SK-N-SH (cell line): ENCODE measurements around the gene XPA. TPM values are rescaled to one million over a fixed set of nuclear protein-coding genes. Genes with fewer than 3 reads are reported as not detected.
A peak's percentile ranks its signal among the peaks of the same experiment; 100 is the strongest.
"Not testable (repeated sequence)": the region's sequence is repeated elsewhere in the genome, so short reads cannot be mapped to it uniquely, and the experiment has no call there.

ENCODE experiments used
- CTCF ChIA-PET: fragments of 300-600, 350-600 bp; formaldehyde crosslinking; extraction: SDS; loops from one replicate; lab custom pipeline; 2021; lab: Yijun Ruan, JAX
- POLR2A ChIA-PET: fragments of 350-600 bp; sonication (Branson Sonifier 250); formaldehyde crosslinking; extraction: SDS; loops from one replicate; lab custom pipeline; 2020; ENCODE audit warnings: antibody characterized with exemption, inconsistent platforms; lab: Yijun Ruan, JAX
- DNase-seq: peaks from one replicate; pipeline ENCODE4 v3.0.0; 2012
- H2AFZ ChIP-seq: fragments of 200-600 bp; sonication (generic); 2 replicates; pipeline ENCODE4 v1.8.1; 2016; ENCODE audit warnings: antibody characterized with exemption, mild to moderate bottlenecking, low read depth
- H3F3A ChIP-seq: fragments of 200-600 bp; sonication (generic); replicated peaks from 2 replicates; pipeline ENCODE3; 2016; ENCODE audit warnings: antibody characterized with exemption, mild to moderate bottlenecking; ENCODE audit not compliant: insufficient read depth
- H3K27ac ChIP-seq, 2 experiments: fragments of 200-500 bp in 1 of 2; fragments of 200-600 bp in 1 of 2; sonication (Bioruptor generic) in 1 of 2; sonication (generic), shearing (Covaris generic) in 1 of 2; 2 replicates each; pipeline versions ENCODE4 v1.5.1 to v1.6.1; 2014 to 2016; ENCODE audit warnings: low read depth in 2 of 2, inconsistent platforms in 1 of 2, low read length in 1 of 2, mild to moderate bottlenecking in 1 of 2, mixed read lengths in 1 of 2
- H3K27me3 ChIP-seq: fragments of 200-600 bp; sonication (generic), shearing (Covaris generic); 2 replicates; pipeline ENCODE4 v1.6.1; 2016; ENCODE audit warnings: mixed run types; ENCODE audit not compliant: insufficient read depth
- H3K36me3 ChIP-seq, 2 experiments: fragments of 200-500 bp in 1 of 2; fragments of 200-600 bp in 1 of 2; sonication (Bioruptor generic) in 1 of 2; sonication (generic) in 1 of 2; replicated peaks in 1 of 2; 2 replicates each; pipeline versions ENCODE3 to v1.5.1; 2014 to 2016; ENCODE audit warnings: low read length in 1 of 2, mild to moderate bottlenecking in 1 of 2; ENCODE audit not compliant: insufficient read depth in 2 of 2, control insufficient read depth in 1 of 2
- H3K4me1 ChIP-seq, 2 experiments: fragments of 200-500 bp in 1 of 2; fragments of 200-600 bp in 1 of 2; sonication (Bioruptor generic) in 1 of 2; sonication (generic), shearing (Covaris generic) in 1 of 2; 2 replicates each; pipeline versions ENCODE4 v1.5.1 to v1.6.1; 2014 to 2016; ENCODE audit warnings: low read depth in 1 of 2, low read length in 1 of 2, mixed run types in 1 of 2; ENCODE audit not compliant: insufficient read depth in 2 of 2, control insufficient read depth in 1 of 2
- H3K4me2 ChIP-seq: fragments of 200-600 bp; sonication (generic), shearing (Covaris generic); 2 replicates; pipeline ENCODE4 v1.6.1; 2017; ENCODE audit warnings: mixed run types
- H3K4me3 ChIP-seq, 2 experiments: fragments of 200-500 bp in 1 of 2; fragments of 200-600 bp in 1 of 2; sonication (Bioruptor generic) in 1 of 2; sonication (generic), shearing (Covaris generic) in 1 of 2; 2 replicates each; pipeline versions ENCODE4 v1.5.1 to v1.8.1; 2014 to 2016; ENCODE audit warnings: low read depth in 2 of 2, inconsistent platforms in 1 of 2, low read length in 1 of 2, mild to moderate bottlenecking in 1 of 2, mixed read lengths in 1 of 2, moderate library complexity in 1 of 2
- H3K79me2 ChIP-seq: fragments of 200-600 bp; sonication (generic); 2 replicates; pipeline ENCODE4 v1.8.1; 2017; ENCODE audit warnings: mild to moderate bottlenecking; ENCODE audit not compliant: insufficient read depth
- H3K9ac ChIP-seq: fragments of 200-600 bp; sonication (generic); 2 replicates; pipeline ENCODE4 v1.6.1; 2017; ENCODE audit warnings: mixed run types
- H3K9me2 ChIP-seq: fragments of 200-600 bp; sonication (generic); 2 replicates; pipeline ENCODE4 v1.6.1; 2017; ENCODE audit warnings: mixed run types
- H3K9me3 ChIP-seq: fragments of 200-600 bp; sonication (generic); 2 replicates; pipeline ENCODE4 v1.6.1; 2017; ENCODE audit warnings: mixed run types, mild to moderate bottlenecking, moderate library complexity
- H4K20me1 ChIP-seq: fragments of 200-600 bp; sonication (generic); 2 replicates; pipeline ENCODE4 v1.6.1; 2017; ENCODE audit warnings: mild to moderate bottlenecking, mixed run types; ENCODE audit not compliant: insufficient read depth
- CHD2 ChIP-seq: fragments of 150-350 bp; IDR thresholded peaks from 2 replicates; pipeline ENCODE4 v1.6.1; 2018; ENCODE audit warnings: low read length; ENCODE audit not compliant: partially characterized antibody
- EP300 ChIP-seq, 2 experiments: IDR thresholded peaks; 2 replicates each; pipeline versions ENCODE4 v1.4.0 to v1.6.1; 2012; ENCODE audit warnings: borderline replicate concordance in 1 of 2, low read depth in 1 of 2, low read length in 1 of 2
- FOSL2 ChIP-seq: IDR thresholded peaks from 2 replicates; pipeline ENCODE4 v1.4.0; 2012; ENCODE audit warnings: low read depth, mild to moderate bottlenecking, moderate library complexity, borderline replicate concordance
- GABPA ChIP-seq: IDR thresholded peaks from 2 replicates; pipeline ENCODE4 v1.4.0; 2012; ENCODE audit warnings: low read depth, mild to moderate bottlenecking
- GATA2 ChIP-seq: sonication (generic); formaldehyde crosslinking; IDR thresholded peaks from 2 replicates; pipeline ENCODE4 v1.5.0; 2020; ENCODE audit warnings: mild to moderate bottlenecking, missing genetic modification reagents
- JUND ChIP-seq: IDR thresholded peaks from 2 replicates; pipeline ENCODE4 v1.4.0; 2012
- MXI1 ChIP-seq: IDR thresholded peaks from 2 replicates; pipeline ENCODE4 v1.6.1; 2012; ENCODE audit warnings: mild to moderate bottlenecking, low read depth, low read length, improper control_type of control experiment
- NFIC ChIP-seq: IDR thresholded peaks from 2 replicates; pipeline ENCODE4 v1.4.0; 2012; ENCODE audit warnings: borderline replicate concordance
- PBX3 ChIP-seq: IDR thresholded peaks from 2 replicates; pipeline ENCODE4; 2012
- RXRA ChIP-seq: IDR thresholded peaks from 2 replicates; pipeline ENCODE4 v1.4.0; 2012; ENCODE audit warnings: low read depth, mild to moderate bottlenecking, borderline replicate concordance
- TCF12 ChIP-seq: IDR thresholded peaks from 2 replicates; pipeline ENCODE4 v1.4.0; 2012
- WGBS: methylation state at CpG from one replicate; pipeline ENCODE4 v1.1.6; 2017; ENCODE audit warnings: low lambda C conversion rate; 5-methylcytosine and 5-hydroxymethylcytosine counted together
- polyA plus RNA-seq, 3 experiments: library from polyadenylated mRNA; depleted of rRNA; stranded (reverse); fragments of >200 nt; gene quantifications; 2 replicates each; pipeline ENCODE4 v1.2.3, GENCODE V29; 2012
- TF ChIP-seq, protein P1 (sequence below): IDR thresholded peaks from 2 replicates; pipeline ENCODE4 v1.4.0; 2012; ENCODE audit warnings: low read depth
- TF ChIP-seq, protein P2 (sequence below): IDR thresholded peaks from 2 replicates; pipeline ENCODE4 v1.4.0; 2012; ENCODE audit warnings: low read depth, borderline replicate concordance

XPA gene
- polyA plus RNA-seq, 1 of the 3 experiments (the other 2 are of a cell fraction): 3.3 TPM

GRCh38 chr9:97703437-97704344 is 6.6 kb upstream of the XPA start:
- Histone ChIP-seq H3K27me3 (no peaks in the 10 kb centered on the region), H3K9me3 (no peaks in the 10 kb centered on the region), H3K9me2 (no peaks in the 10 kb centered on the region), H3K27ac (peak overlapping the region; percentile 73 to 83), H3K4me1 (peaks cover 7 to 11% of the 10 kb centered on the region in 2 experiments; a peak in 2 of 4 replicates), H3K36me3 (no peaks in the 10 kb centered on the region), H3F3A (peaks cover 18% of the 10 kb centered on the region), H3K79me2 (no peaks in the 10 kb centered on the region), H2AFZ (peak overlapping the region; percentile 82), H3K9ac (peak overlapping the region; percentile 30; the same call in 1 of the 2 replicates), H4K20me1 (no peaks in the 10 kb centered on the region), H3K4me2 (peak overlapping the region; percentile 66), H3K4me3 (peak overlapping the region in 1 of 2 experiments; percentile 40; a peak in 1 of 4 replicates)
- 0 out of 4 replicates have a peak, but pooled peaks of 1 of the 2 experiments have one; percentile 29 for TF ChIP-seq EP300 (IDR thresholded peaks at IDR 0.05; ENCODE audit: borderline replicate concordance in 1 of 2, low read depth in 1 of 2, low read length in 1 of 2)
- TF ChIP-seq TCF12: peak; percentile 58
- TF ChIP-seq CHD2: no peak
- peak; percentile 65 for TF ChIP-seq JUND
- no peak for TF ChIP-seq GABPA
- TF ChIP-seq NFIC: peak; percentile 81
- TF ChIP-seq, protein P1, sequence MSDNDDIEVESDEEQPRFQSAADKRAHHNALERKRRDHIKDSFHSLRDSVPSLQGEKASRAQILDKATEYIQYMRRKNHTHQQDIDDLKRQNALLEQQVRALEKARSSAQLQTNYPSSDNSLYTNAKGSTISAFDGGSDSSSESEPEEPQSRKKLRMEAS: peak; percentile 43; the same call in 1 of the 2 replicates
- TF ChIP-seq FOSL2: peak; percentile 68
- TF ChIP-seq, protein P2, sequence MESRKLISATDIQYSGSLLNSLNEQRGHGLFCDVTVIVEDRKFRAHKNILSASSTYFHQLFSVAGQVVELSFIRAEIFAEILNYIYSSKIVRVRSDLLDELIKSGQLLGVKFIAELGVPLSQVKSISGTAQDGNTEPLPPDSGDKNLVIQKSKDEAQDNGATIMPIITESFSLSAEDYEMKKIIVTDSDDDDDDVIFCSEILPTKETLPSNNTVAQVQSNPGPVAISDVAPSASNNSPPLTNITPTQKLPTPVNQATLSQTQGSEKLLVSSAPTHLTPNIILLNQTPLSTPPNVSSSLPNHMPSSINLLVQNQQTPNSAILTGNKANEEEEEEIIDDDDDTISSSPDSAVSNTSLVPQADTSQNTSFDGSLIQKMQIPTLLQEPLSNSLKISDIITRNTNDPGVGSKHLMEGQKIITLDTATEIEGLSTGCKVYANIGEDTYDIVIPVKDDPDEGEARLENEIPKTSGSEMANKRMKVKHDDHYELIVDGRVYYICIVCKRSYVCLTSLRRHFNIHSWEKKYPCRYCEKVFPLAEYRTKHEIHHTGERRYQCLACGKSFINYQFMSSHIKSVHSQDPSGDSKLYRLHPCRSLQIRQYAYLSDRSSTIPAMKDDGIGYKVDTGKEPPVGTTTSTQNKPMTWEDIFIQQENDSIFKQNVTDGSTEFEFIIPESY: no peak
- no peak for TF ChIP-seq GATA2 (CRISPR knock-in tag)
- peak; percentile 58 for TF ChIP-seq PBX3
- peak; percentile 9; the same call in 1 of the 2 replicates for TF ChIP-seq RXRA
- TF ChIP-seq MXI1: 0 out of 2 replicates have a peak, but pooled peaks have one; percentile 33
- ChIA-PET CTCF (interaction anchor here (0.7 to 3.2 kb wide), 2 partner anchors 17 to 198 kb away, joined by 3 to 19 read pairs; no protein-coding TSS in a partner anchor), POLR2A (no interaction called here)
- peak; percentile 20 for DNase-seq
- WGBS: 41% methylated on average over 11 of the region's 11 CpGs

DNA sequence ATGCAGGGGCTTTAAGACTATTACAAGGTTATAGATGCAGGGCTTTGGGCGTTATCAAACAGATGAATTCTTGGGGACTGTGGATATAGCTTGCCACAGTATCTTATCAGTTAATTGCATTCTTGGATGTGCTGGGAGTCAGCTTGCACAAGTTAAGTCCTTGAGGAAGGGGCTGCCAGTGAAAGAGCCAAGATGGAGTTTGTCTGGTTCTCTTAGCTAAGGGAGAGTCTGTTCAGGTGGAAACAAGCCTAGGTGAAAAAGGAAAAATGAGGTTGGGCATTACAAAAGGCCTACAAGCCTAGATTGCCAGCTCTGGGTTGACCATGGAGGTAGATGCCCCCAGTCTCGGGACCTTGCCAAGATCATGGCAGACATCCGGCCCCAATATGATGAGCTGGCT is 2.7 kb upstream of the XPA start:
- CTCF ChIA-PET, H3K9ac ChIP-seq, H3K4me3 ChIP-seq, H3K4me2 ChIP-seq, H3K27ac ChIP-seq, H3K27me3 ChIP-seq, H3K9me2 ChIP-seq, H4K20me1 ChIP-seq, DNase-seq, H3K9me3 ChIP-seq, H2AFZ ChIP-seq, H3K36me3 ChIP-seq, POLR2A ChIA-PET: not testable (repeated sequence)
- WGBS: 90% methylated on average over 3 of the region's 3 CpGs
- Histone ChIP-seq H3K79me2 (peaks cover 19% of the 10 kb centered on the region), H3F3A (peaks cover 18% of the 10 kb centered on the region), H3K4me1 (peaks cover 14 to 25% of the 10 kb centered on the region in 2 experiments; a peak in 3 of 4 replicates)

GRCh38 chr9:97699281-97699680 is 2.1 kb upstream of the XPA start:
- H2AFZ ChIP-seq, H3K4me3 ChIP-seq, H3K9me2 ChIP-seq, H3K27ac ChIP-seq, H3K36me3 ChIP-seq, H4K20me1 ChIP-seq, H3K9ac ChIP-seq, H3K9me3 ChIP-seq, H3K4me2 ChIP-seq, H3K27me3 ChIP-seq, POLR2A ChIA-PET, DNase-seq, CTCF ChIA-PET: not testable (repeated sequence)
- H3F3A ChIP-seq: peaks cover 14% of the 10 kb centered on the region
- 88% methylated on average over 13 of the region's 13 CpGs for WGBS
- peaks cover 25% of the 10 kb centered on the region for H3K79me2 ChIP-seq
- peaks cover 9 to 21% of the 10 kb centered on the region in 2 experiments; a peak in 3 of 4 replicates for H3K4me1 ChIP-seq
